Measurements from ENCODE around the gene EXOSC10.
A peak's percentile ranks its signal among the peaks of the same experiment; 100 is the strongest.
"Not testable (repeated sequence)": the region's sequence is repeated elsewhere in the genome, so short reads cannot be mapped to it uniquely, and the experiment has no call there.

Gene EXOSC10

GRCh38 chr1:11061652-11062365 is 37.9 kb downstream of the EXOSC10 start:
- no peak for DNase-seq (ENCODE audit: low read depth)

GRCh38 chr1:11059968-11060830 is 39.5 kb downstream of the EXOSC10 start, which contains the start of gene SRM:
TSS of gene SRM (minus strand) at chr1:11060018. CDS start at chr1:11059943, 75 bp downstream.
- peak; percentile 85 for DNase-seq (ENCODE audit: low read depth)

- no peak for DNase-seq (ENCODE audit: low read depth)
Observed at GRCh38 chr1:11059155-11059967, 40.3 kb downstream of the EXOSC10 start.

- DNase-seq (ENCODE audit: low read depth) = no peak
Observed at GRCh38 chr1:11058595-11059154, 41.0 kb downstream of the EXOSC10 start.

- no peak for DNase-seq (ENCODE audit: low read depth)
Observed at GRCh38 chr1:11058026-11058425, 41.6 kb downstream of the EXOSC10 start.

- no peak for DNase-seq (ENCODE audit: low read depth)
Observed at GRCh38 chr1:11057477-11057876, 42.2 kb downstream of the EXOSC10 start.

GRCh38 chr1:11056504-11056903 is 43.2 kb downstream of the EXOSC10 start:
- no peak for DNase-seq (ENCODE audit: low read depth)

GRCh38 chr1:11055676-11056075 is 44.0 kb downstream of the EXOSC10 start:
- DNase-seq (ENCODE audit: low read depth) = no peak

GRCh38 chr1:11054666-11055065 is 45.0 kb downstream of the EXOSC10 start:
- DNase-seq (ENCODE audit: low read depth) = no peak

- DNase-seq (ENCODE audit: low read depth) = no peak
Observed at GRCh38 chr1:11054181-11054580, 45.5 kb downstream of the EXOSC10 start.

GRCh38 chr1:11053758-11054137 is 45.9 kb downstream of the EXOSC10 start:
- DNase-seq (ENCODE audit: low read depth) = no peak

GRCh38 chr1:11052839-11053757 is 46.6 kb downstream of the EXOSC10 start:
- no peak for DNase-seq (ENCODE audit: low read depth)

GRCh38 chr1:11051781-11052511 is 47.7 kb downstream of the EXOSC10 start:
- DNase-seq (ENCODE audit: low read depth) = no peak

GRCh38 chr1:11051121-11051520 is 48.5 kb downstream of the EXOSC10 start:
- DNase-seq (ENCODE audit: low read depth) = not testable (repeated sequence)

GRCh38 chr1:11046625-11047365 is 52.9 kb downstream of the EXOSC10 start, which contains the start of gene MASP2:
TSS of gene MASP2 (minus strand) at chr1:11047239. CDS start at chr1:11047207, 32 bp downstream.
- DNase-seq (ENCODE audit: low read depth) = no peak

- no peak for DNase-seq (ENCODE audit: low read depth)
Observed at GRCh38 chr1:11046270-11046566, 53.5 kb downstream of the EXOSC10 start.

GRCh38 chr1:11045428-11046269 is 54.0 kb downstream of the EXOSC10 start:
- no peak for DNase-seq (ENCODE audit: low read depth)

GRCh38 chr1:11044849-11045427 is 54.7 kb downstream of the EXOSC10 start:
- DNase-seq (ENCODE audit: low read depth) = no peak
